ENCODE measurements around the gene GDE1. TPM values are rescaled to one million over a fixed set of nuclear protein-coding genes. Genes with fewer than 3 reads are reported as not detected.

The GDE1 gene, protein sequence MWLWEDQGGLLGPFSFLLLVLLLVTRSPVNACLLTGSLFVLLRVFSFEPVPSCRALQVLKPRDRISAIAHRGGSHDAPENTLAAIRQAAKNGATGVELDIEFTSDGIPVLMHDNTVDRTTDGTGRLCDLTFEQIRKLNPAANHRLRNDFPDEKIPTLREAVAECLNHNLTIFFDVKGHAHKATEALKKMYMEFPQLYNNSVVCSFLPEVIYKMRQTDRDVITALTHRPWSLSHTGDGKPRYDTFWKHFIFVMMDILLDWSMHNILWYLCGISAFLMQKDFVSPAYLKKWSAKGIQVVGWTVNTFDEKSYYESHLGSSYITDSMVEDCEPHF
- polyA plus RNA-seq (2011; rRNA removed) (89.7 and 100 TPM in 2 replicates), polyA minus RNA-seq (2011; rRNA and poly(A)+ RNA removed) (36.1 and 36.8 TPM in 2 replicates)

DNA sequence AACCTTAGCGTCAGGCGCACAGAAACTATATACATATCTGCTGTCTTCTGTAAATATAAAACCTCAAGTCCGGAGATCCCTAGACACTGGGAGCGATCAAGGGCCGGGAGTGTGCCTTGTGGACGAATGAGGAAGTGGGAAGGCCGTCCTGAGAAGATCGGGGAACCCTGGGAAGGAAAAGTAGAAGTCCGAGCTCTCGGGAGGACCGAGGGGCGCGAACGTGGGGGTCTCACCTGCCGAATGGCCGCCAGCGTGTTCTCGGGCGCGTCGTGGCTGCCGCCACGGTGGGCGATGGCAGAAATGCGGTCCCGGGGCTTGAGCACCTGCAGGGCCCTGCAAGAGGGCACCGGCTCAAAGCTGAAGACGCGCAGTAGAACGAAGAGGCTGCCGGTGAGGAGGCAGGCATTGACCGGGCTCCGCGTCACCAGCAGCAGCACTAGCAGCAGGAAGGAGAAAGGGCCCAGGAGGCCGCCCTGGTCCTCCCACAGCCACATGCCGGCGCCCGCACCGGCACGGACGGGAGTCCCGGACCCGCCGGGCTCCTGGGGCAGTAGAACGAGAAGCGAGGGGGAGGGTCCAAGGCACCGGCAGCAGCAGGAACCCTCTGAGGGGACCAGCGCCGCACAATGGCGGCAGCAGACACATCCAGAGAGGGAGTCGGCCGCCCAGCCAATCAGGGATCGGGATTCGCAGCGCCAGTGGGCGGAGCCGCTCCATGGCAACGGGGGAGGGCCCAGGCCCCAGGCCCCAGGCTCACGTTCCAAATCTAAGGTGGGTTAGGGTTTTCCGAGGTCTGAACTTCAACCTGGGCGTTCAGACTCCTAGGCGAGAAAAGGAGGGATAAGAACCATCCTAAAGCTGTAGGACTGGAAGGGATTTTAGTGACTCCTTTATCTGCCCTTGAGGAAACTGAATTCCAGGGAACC, at the start of gene GDE1:
TSS of gene GDE1 (minus strand) at position 628 of the 926 bp plus-strand sequence. CDS start at position 494, 134 bp downstream.
- POLR2A ChIA-PET, result interaction anchor here (0.6 to 1.4 kb wide), 2 partner anchors 34 to 467 kb away, joined by 5 to 9 read pairs; partner anchors contain the start of gene VPS35L
- CTCF ChIA-PET, result interaction anchor here (0.6 to 3.0 kb wide), 2 partner anchors 11 to 19 kb away, joined by 3 to 20 read pairs; no protein-coding TSS in a partner anchor

DNA sequence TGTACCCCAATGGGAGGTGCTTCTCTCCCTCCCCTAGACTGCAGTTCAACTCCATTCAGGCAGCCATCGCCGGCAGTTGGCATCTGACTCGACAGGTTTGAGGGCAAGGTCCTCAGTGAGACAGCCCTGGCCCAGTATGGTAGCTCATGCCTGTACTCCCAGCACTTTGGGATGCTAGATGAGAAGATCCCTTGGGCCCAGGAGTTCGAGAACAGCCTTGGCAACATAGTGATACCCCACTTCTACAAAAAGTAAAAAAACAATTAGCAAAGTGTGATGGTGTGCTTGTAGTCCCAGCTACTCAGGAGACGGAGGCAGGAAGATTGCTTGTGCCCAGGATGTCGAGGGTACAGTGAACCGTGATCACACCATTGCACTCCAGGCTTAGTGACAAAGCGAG, 45.7 kb upstream of the GDE1 start:
- TF ChIP-seq, protein P1, sequence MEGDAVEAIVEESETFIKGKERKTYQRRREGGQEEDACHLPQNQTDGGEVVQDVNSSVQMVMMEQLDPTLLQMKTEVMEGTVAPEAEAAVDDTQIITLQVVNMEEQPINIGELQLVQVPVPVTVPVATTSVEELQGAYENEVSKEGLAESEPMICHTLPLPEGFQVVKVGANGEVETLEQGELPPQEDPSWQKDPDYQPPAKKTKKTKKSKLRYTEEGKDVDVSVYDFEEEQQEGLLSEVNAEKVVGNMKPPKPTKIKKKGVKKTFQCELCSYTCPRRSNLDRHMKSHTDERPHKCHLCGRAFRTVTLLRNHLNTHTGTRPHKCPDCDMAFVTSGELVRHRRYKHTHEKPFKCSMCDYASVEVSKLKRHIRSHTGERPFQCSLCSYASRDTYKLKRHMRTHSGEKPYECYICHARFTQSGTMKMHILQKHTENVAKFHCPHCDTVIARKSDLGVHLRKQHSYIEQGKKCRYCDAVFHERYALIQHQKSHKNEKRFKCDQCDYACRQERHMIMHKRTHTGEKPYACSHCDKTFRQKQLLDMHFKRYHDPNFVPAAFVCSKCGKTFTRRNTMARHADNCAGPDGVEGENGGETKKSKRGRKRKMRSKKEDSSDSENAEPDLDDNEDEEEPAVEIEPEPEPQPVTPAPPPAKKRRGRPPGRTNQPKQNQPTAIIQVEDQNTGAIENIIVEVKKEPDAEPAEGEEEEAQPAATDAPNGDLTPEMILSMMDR (IDR thresholded peaks at IDR 0.05; ENCODE audit: low read depth, low read length), result no peak
- H3K4me3 ChIP-seq (ENCODE audit: low read depth, low read length), result no peak overlapping the region
- H3K27ac ChIP-seq (ENCODE audit: low read depth, low read length), result no peak overlapping the region
- CTCF ChIA-PET, result interaction anchor here (0.7 to 1.1 kb wide), 3 partner anchors 16 to 319 kb away, joined by 3 to 5 read pairs (median 4); no protein-coding TSS in a partner anchor
- H3K9me3 ChIP-seq (ENCODE audit: control insufficient read depth, insufficient read depth, low read length), result peaks cover 10% of the 10 kb centered on the region; the same call in 1 of the 2 replicates
- H3K27me3 ChIP-seq (ENCODE audit: control insufficient read depth, insufficient read depth, low read length), result no peaks in the 10 kb centered on the region
- POLR2A ChIA-PET, result no interaction called here
- DNase-seq (ENCODE audit: low read depth, low spot score), result no peak

More for the DNA sequence above, at the start of gene GDE1:
- TF ChIP-seq, protein P1 (IDR thresholded peaks at IDR 0.05; ENCODE audit: low read depth, low read length), result peak; percentile 49
- Histone ChIP-seq H3K4me3 (ENCODE audit: low read depth, low read length) (peak within 1 kb of the TSS; percentile 88), H3K9me3 (ENCODE audit: control insufficient read depth, insufficient read depth, low read length) (no peaks in the 10 kb centered on the region; the same call in 1 of the 2 replicates), H3K27me3 (ENCODE audit: control insufficient read depth, insufficient read depth, low read length) (no peaks in the 10 kb centered on the region), H3K27ac (ENCODE audit: low read depth, low read length) (peak within 1 kb of the TSS; percentile 84)
- peak; percentile 62 for DNase-seq (ENCODE audit: low read depth, low spot score)

DNA sequence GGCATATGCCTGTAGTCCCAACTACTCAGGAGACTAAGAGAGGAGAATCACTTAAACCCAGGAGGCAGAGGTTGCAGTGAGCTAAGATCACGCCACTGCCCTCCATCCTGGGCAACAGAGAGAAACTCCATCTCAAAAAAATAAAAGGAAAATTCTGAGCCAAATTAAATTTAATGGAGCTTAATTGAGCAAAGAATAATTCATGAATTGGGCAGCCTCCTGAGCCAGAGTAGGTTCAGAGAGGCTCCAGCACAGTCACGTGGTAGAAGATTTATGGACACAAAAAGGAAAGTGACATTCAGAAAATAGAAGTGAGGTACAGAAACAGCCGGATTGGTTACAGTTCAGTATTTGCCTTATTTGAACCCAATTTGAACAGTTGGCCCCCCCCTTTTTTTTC, 44.5 kb upstream of the GDE1 start:
- TF ChIP-seq, protein P1 (IDR thresholded peaks at IDR 0.05; ENCODE audit: low read depth, low read length), result no peak
- ChIA-PET CTCF (interaction anchor here (0.7 to 1.0 kb wide), 2 partner anchors 17 to 48 kb away, joined by 3 read pairs; no protein-coding TSS in a partner anchor), POLR2A (no interaction called here)
- DNase-seq (ENCODE audit: low read depth, low spot score), result no peak
- peaks cover 10% of the 10 kb centered on the region; the same call in 1 of the 2 replicates for H3K9me3 ChIP-seq (ENCODE audit: control insufficient read depth, insufficient read depth, low read length)
- no peak overlapping the region for H3K4me3 ChIP-seq (ENCODE audit: low read depth, low read length)
- H3K27me3 ChIP-seq (ENCODE audit: control insufficient read depth, insufficient read depth, low read length), result no peaks in the 10 kb centered on the region
- H3K27ac ChIP-seq (ENCODE audit: low read depth, low read length), result no peak overlapping the region

DNA sequence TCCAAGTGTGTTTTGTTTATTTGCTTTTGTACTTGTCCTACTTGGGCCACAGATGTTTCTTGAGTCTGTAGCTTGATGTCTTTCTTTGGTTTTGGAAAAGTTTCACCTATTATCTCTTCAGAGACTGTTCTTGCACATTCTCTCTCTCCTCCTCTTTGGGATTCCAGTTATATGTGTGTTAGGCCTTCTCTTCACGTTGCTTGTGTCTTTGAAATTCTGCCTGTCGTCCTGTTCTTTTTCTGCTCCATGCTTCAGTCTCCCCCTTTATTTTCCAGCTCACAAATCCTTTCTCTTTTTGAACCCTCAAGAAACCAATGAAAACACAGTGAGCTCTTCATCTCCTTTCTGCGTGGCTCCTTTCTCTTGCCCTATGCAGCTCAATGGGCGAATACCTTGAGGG, 41.5 kb upstream of the GDE1 start:
- DNase-seq (ENCODE audit: low read depth, low spot score), result no peak
- CTCF ChIA-PET, result interaction anchor here (0.8 to 1.5 kb wide), 6 partner anchors 20 to 344 kb away, joined by 3 to 12 read pairs (median 5); no protein-coding TSS in a partner anchor

More for the DNA sequence above, 41.5 kb upstream of the GDE1 start:
- TF ChIP-seq, protein P1 (IDR thresholded peaks at IDR 0.05; ENCODE audit: low read depth, low read length), result no peak
- Histone ChIP-seq H3K9me3 (ENCODE audit: control insufficient read depth, insufficient read depth, low read length) (peaks cover 10% of the 10 kb centered on the region; the same call in 1 of the 2 replicates), H3K4me3 (ENCODE audit: low read depth, low read length) (no peak overlapping the region), H3K27ac (ENCODE audit: low read depth, low read length) (no peak overlapping the region), H3K27me3 (ENCODE audit: control insufficient read depth, insufficient read depth, low read length) (no peaks in the 10 kb centered on the region)
- POLR2A ChIA-PET, result no interaction called here

Data from AG04450 (cell line).